Stomach (tissue), 4 donors: ENCODE measurements around the gene DPYSL4.

ENCODE experiments used
- POLR2A ChIP-seq, 4 donors: fragments of 450-650 bp; IDR thresholded peaks; one replicate each; pipeline ENCODE4 v1.6.1; 2016; ENCODE audit warnings: antibody characterized with exemption in 4 of 4, control low read depth in 2 of 4, mild to moderate bottlenecking in 1 of 4, moderate library complexity in 1 of 4
- TF ChIP-seq, protein P1 (sequence below), 7 experiments: fragments of 450-650 bp in 4 of 7; fragments of 200-600 bp in 3 of 7; sonication (generic) in 3 of 7; IDR thresholded peaks; one replicate each; pipeline ENCODE4 v1.5.1; 2016 to 2019; ENCODE audit warnings: antibody characterized with exemption in 7 of 7, control low read depth in 2 of 7, mild to moderate bottlenecking in 1 of 7

- no peak for TF ChIP-seq POLR2A (IDR thresholded peaks at IDR 0.05)
- TF ChIP-seq, protein P1, sequence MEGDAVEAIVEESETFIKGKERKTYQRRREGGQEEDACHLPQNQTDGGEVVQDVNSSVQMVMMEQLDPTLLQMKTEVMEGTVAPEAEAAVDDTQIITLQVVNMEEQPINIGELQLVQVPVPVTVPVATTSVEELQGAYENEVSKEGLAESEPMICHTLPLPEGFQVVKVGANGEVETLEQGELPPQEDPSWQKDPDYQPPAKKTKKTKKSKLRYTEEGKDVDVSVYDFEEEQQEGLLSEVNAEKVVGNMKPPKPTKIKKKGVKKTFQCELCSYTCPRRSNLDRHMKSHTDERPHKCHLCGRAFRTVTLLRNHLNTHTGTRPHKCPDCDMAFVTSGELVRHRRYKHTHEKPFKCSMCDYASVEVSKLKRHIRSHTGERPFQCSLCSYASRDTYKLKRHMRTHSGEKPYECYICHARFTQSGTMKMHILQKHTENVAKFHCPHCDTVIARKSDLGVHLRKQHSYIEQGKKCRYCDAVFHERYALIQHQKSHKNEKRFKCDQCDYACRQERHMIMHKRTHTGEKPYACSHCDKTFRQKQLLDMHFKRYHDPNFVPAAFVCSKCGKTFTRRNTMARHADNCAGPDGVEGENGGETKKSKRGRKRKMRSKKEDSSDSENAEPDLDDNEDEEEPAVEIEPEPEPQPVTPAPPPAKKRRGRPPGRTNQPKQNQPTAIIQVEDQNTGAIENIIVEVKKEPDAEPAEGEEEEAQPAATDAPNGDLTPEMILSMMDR (IDR thresholded peaks at IDR 0.05) = no peak
These were observed 43.6 kb upstream of the DPYSL4 start for GRCh38 chr10:132143162-132143561.
